ENCODE measurements around the gene PLEKHA8. TPM values are rescaled to one million over a fixed set of nuclear protein-coding genes. Genes with fewer than 3 reads are reported as not detected.

PLEKHA8 gene
- total RNA-seq, 8 experiments from 2014 or later: 7.7 to 35.3 (median 24.7) TPM

DNA sequence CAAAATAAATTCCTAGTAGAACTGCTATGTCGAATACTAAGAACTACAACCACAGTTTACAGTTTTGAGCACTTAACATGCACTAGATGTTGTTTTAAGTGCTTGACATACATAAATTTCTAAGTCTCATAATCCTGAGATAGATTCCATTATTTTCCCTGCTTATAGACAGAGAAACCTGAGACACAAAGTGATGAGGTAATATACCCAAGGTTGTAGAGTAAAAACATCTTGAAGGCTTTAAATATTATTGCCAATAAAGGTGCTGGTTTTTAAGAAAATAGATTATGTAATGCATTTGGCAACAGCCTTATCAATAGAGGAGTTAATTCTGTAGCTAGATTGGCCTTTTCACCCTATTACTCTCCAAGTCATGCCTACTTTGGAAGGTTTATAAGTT lies 48.2 kb downstream of the PLEKHA8 start:
- in situ Hi-C loops (cut with MboI; ENCODE audit: low pct_unique_long_range_greater_than_20kb in 2 of 9, low sequenced_read_pairs in 9 of 9, unreplicated experiment in 9 of 9): no loop called here
- Histone ChIP-seq H3K27ac (no peak overlapping the region), H3K4me3 (no peak overlapping the region), H3K4me1 (replicated peaks in 1 of 2) (no peaks in the 10 kb centered on the region)
- 56 to 100% (median 92%) methylated on average over 1 of the region's 1 CpG; no CpG with 5 or more reads in 1 of the 10 experiments for WGBS, 10 experiments
- ATAC-seq (replicated peaks in 6 of 8): no peak

DNA sequence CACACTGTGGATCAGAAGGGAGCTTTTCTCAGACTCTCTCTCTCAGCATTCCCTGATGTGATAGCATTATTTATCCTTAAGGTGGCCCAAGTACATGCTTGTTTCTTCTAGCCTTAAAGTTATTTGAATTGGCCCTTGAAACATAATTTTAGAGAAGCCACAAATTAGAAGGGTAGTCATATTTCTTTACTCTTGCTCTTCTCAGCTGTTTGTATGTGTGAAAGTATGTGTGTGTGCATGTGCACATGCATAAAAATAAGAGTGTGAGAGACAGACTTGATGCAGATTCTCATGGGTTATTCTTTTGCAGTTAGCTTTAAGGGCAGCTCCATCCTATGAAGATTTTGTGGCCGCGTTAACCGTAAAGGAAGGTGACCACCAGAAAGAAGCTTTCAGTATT lies 50.1 kb downstream of the PLEKHA8 start:
- no peak for ATAC-seq (replicated peaks in 6 of 8)
- Histone ChIP-seq H3K4me3 (no peak overlapping the region), H3K4me1 (replicated peaks in 1 of 2) (no peaks in the 10 kb centered on the region), H3K27ac (no peak overlapping the region)
- in situ Hi-C loops (cut with MboI; ENCODE audit: low pct_unique_long_range_greater_than_20kb in 2 of 9, low sequenced_read_pairs in 9 of 9, unreplicated experiment in 9 of 9): no loop called here
- 100% methylated on average over 1 to 3 of the region's 3 CpGs; no CpG with 5 or more reads in 6 of the 10 experiments for WGBS, 10 experiments

DNA sequence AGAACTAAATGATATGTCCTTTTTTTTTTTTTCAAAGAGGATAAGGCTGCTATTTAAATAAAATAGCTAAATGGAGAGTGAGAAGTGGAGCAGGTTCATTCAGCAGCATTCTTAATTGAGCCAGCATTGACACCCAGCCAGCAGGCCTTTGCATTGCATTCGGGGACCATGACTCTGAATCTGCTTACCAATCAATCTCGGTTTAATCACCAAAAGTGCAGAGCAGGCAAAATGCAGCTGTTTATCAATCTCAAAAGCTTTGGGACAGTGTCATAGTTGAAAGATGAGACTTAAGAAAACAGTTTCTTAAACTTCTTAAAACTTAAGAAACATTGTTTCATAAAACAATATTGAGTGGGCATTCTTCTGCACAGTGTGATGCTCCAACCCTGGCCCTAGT lies 51.7 kb downstream of the PLEKHA8 start:
- 71 to 100% (median 96%) methylated on average over 1 to 2 of the region's 2 CpGs; no CpG with 5 or more reads in 3 of the 10 experiments for WGBS, 10 experiments
- Histone ChIP-seq H3K27ac (no peak overlapping the region), H3K4me3 (no peak overlapping the region), H3K4me1 (replicated peaks in 1 of 2) (no peaks in the 10 kb centered on the region)
- no peak for ATAC-seq (replicated peaks in 6 of 8)
- in situ Hi-C loops (cut with MboI; ENCODE audit: low pct_unique_long_range_greater_than_20kb in 2 of 9, low sequenced_read_pairs in 9 of 9, unreplicated experiment in 9 of 9): no loop called here

DNA sequence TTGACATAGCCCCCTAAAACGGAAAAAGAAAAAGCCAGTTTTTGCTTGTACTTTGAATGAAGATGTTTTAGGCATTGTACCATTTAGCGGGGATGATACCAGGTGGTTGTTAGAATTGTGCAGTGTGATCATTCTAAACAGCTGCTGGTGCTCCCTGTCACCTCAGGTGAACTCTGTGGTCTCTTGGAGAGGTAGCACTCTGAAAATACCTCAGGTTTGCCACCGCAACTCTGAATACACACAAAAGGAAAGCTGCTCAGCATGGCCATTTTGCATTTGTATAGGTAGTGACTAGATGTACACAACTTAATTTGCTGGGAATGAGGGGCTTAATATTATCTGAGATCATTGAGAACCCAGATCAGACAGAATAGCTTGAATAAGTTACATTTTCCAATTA lies 52.6 kb downstream of the PLEKHA8 start:
- in situ Hi-C loops (cut with MboI; ENCODE audit: low pct_unique_long_range_greater_than_20kb in 2 of 9, low sequenced_read_pairs in 9 of 9, unreplicated experiment in 9 of 9): no loop called here
- no peak for ATAC-seq (replicated peaks in 6 of 8)
- 33 to 100% (median 93%) methylated on average over 1 to 3 of the region's 3 CpGs; no CpG with 5 or more reads in 4 of the 10 experiments for WGBS, 10 experiments

DNA sequence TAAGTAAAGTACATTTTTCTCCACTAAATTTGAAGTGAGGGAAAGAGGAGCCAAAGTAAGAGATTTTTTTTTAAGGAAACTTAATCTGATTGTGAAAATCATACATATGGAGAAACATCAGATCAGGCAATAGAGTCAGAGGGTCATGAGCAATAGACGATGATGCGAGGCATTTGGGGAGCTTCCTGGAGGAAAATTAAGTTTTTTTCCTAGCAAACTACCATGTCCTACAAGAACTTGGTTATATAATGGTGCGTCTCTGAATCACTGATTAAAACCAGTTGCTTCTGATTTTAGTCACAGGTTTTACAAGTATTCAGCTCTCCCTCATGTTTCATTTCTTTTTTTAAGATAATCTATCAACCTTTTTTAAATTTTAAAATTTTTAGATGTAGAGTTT lies 54.5 kb downstream of the PLEKHA8 start:
- in situ Hi-C loops (cut with MboI; ENCODE audit: low pct_unique_long_range_greater_than_20kb in 2 of 9, low sequenced_read_pairs in 9 of 9, unreplicated experiment in 9 of 9): no loop called here
- ATAC-seq (replicated peaks in 6 of 8): no peak
- Histone ChIP-seq H3K27ac (no peak overlapping the region), H3K4me1 (replicated peaks in 1 of 2) (no peaks in the 10 kb centered on the region), H3K4me3 (no peak overlapping the region)
- 26 to 100% (median 93%) methylated on average over 1 to 3 of the region's 3 CpGs; no CpG with 5 or more reads in 1 of the 10 experiments for WGBS, 10 experiments

More for the DNA sequence above, 52.6 kb downstream of the PLEKHA8 start:
- Histone ChIP-seq H3K4me1 (replicated peaks in 1 of 2) (no peaks in the 10 kb centered on the region), H3K27ac (no peak overlapping the region), H3K4me3 (no peak overlapping the region)

DNA sequence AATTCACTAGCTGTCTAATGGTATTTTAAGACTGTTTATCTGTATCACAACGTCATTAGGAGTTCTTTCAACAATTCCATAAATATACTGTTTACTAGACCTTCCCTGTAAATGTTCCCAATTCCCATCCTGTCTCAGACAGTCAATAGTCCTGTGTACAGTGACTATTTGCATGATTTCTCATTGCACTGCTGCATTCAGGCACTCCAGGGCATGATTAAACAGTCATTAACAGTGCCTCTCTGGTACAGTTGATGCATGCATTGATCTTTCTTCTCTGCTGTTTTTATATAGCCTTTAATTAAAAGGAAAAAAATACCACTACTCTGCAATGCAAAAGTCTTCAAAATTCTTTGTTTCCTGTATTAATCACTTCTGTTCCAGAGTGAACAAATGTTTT lies 55.1 kb downstream of the PLEKHA8 start:
- 0 to 100% (median 90%) methylated on average over 1 of the region's 1 CpG; no CpG with 5 or more reads in 4 of the 10 experiments for WGBS, 10 experiments
- in situ Hi-C loops (cut with MboI; ENCODE audit: low pct_unique_long_range_greater_than_20kb in 2 of 9, low sequenced_read_pairs in 9 of 9, unreplicated experiment in 9 of 9): no loop called here
- H3K4me3 ChIP-seq: no peak overlapping the region
- H3K4me1 ChIP-seq (replicated peaks in 1 of 2): no peaks in the 10 kb centered on the region
- peak in 4 of 8 experiments; percentile 51 to 96 (median 56) for ATAC-seq (replicated peaks in 6 of 8)
- H3K27ac ChIP-seq: no peak overlapping the region

DNA sequence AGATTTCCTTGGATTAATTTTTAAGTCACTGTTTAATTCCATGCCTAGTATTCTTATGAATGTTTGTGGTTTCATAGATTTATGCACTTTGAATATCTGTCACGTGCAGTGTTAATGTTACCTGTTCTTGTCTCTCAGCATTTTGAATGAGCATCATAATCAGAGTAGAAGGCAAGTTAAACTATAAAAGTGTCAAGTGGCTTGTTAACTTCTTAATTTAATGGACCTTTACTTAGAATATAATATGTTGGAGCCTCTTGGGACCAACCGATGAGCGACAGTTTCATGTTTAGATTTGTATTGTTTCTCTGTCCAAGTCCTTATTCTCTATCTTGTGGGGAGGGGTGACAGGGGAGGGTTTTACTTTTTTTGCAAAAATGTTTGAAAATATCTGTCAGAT lies 56.0 kb downstream of the PLEKHA8 start:
- no peaks in the 10 kb centered on the region for H3K4me1 ChIP-seq (replicated peaks in 1 of 2)
- H3K4me3 ChIP-seq: no peak overlapping the region
- 67 to 100% (median 94%) methylated on average over 2 to 3 of the region's 3 CpGs; no CpG with 5 or more reads in 1 of the 10 experiments for WGBS, 10 experiments
- H3K27ac ChIP-seq: no peak overlapping the region
- no peak for ATAC-seq (replicated peaks in 6 of 8)
- in situ Hi-C loops (cut with MboI; ENCODE audit: low pct_unique_long_range_greater_than_20kb in 2 of 9, low sequenced_read_pairs in 9 of 9, unreplicated experiment in 9 of 9): no loop called here

DNA sequence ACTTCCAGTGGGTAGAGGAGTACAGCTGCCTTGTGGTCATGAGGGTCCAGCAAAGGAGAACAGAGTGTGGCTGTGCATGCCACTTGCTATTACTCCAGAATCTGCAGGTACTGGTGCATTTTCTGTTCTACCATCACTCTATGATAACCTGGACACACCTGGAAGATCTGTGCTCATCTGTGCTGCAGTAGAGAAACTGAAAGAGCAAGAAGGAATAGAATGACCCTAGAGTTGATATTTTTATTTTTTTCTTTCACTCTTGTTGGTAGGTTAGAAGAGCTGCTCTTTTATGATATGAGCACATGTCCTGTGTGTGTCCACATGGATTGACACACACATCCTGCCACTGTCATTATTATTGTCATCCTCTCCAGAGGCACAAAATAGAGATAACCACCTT lies 58.3 kb downstream of the PLEKHA8 start:
- H3K4me1 ChIP-seq (replicated peaks in 1 of 2): no peaks in the 10 kb centered on the region
- no peak overlapping the region for H3K4me3 ChIP-seq
- ATAC-seq (replicated peaks in 6 of 8): no peak
- in situ Hi-C loops (cut with MboI; ENCODE audit: low pct_unique_long_range_greater_than_20kb in 2 of 9, low sequenced_read_pairs in 9 of 9, unreplicated experiment in 9 of 9): no loop called here
- H3K27ac ChIP-seq: no peak overlapping the region

DNA sequence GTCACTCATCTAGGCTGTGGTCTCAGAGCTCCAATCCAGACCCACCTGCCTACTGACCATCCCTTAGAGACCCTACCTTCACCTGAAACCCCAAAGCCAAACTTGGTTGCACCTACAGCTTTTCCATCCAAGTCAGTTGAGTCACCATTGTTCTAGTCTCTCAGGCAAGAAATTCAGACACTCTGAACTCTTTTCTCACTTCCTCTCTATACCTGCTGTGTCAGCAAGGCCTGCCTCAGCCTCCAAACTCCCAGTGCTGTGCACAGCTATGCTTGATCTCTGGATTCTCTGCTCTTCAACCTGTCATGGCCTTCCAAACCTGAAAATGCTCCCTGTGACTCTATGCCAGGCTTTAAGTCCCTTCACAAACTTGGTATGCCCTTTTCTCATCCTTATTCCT lies 59.2 kb downstream of the PLEKHA8 start:
- ATAC-seq (replicated peaks in 6 of 8): no peak
- Histone ChIP-seq H3K27ac (no peak overlapping the region), H3K4me1 (replicated peaks in 1 of 2) (no peaks in the 10 kb centered on the region), H3K4me3 (no peak overlapping the region)
- in situ Hi-C loops (cut with MboI; ENCODE audit: low pct_unique_long_range_greater_than_20kb in 2 of 9, low sequenced_read_pairs in 9 of 9, unreplicated experiment in 9 of 9): no loop called here

DNA sequence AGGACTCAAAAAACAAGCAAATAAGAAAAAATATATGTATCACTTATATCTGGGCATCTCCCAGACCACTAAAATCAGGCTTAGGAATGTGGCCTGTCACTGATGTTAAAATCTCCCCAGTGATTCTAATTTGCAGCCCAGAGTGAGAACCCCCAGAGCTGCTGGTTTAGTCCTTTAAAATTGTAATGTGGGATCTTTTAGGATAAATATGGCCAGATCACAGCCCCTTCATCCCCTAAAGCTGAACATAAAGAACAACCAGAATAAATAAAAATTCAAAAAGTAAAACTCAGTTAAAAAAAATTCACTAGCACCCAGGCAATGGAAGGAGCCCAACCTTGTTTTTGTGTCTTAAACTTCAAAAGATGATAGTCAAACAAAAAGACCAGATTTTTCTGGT lies 60.1 kb downstream of the PLEKHA8 start:
- ATAC-seq (replicated peaks in 6 of 8): no peak

DNA sequence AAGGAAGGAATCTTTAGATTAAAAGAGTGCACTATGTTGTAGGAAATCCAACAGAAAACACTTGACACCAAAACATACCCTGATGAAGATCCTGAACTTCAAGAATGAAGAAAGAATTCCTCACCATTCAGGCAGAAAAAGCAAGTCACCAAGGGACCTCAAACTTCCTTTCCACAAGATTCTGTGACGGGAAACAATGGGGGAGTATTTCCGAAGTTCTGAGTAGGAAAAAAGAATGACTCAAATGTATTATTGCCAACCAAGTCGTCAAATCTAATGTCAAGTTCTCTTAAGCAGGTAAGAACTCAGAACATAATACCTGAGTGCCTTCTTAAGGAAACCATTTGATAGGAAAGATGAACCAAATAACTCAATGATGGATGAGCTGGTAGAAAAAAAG lies 61.9 kb downstream of the PLEKHA8 start:
- ATAC-seq (replicated peaks in 6 of 8): no peak
- WGBS, 10 experiments: 67 to 100% (median 91%) methylated on average over 1 to 3 of the region's 3 CpGs
- no peak overlapping the region for H3K27ac ChIP-seq
- no peaks in the 10 kb centered on the region for H3K4me1 ChIP-seq (replicated peaks in 1 of 2)
- no peak overlapping the region for H3K4me3 ChIP-seq
- in situ Hi-C loops (cut with MboI; ENCODE audit: low pct_unique_long_range_greater_than_20kb in 2 of 9, low sequenced_read_pairs in 9 of 9, unreplicated experiment in 9 of 9): no loop called here

More for the DNA sequence above, 60.1 kb downstream of the PLEKHA8 start:
- H3K4me1 ChIP-seq (replicated peaks in 1 of 2): no peaks in the 10 kb centered on the region
- H3K27ac ChIP-seq: no peak overlapping the region
- H3K4me3 ChIP-seq: no peak overlapping the region
- in situ Hi-C loops (cut with MboI; ENCODE audit: low pct_unique_long_range_greater_than_20kb in 2 of 9, low sequenced_read_pairs in 9 of 9, unreplicated experiment in 9 of 9): no loop called here

DNA sequence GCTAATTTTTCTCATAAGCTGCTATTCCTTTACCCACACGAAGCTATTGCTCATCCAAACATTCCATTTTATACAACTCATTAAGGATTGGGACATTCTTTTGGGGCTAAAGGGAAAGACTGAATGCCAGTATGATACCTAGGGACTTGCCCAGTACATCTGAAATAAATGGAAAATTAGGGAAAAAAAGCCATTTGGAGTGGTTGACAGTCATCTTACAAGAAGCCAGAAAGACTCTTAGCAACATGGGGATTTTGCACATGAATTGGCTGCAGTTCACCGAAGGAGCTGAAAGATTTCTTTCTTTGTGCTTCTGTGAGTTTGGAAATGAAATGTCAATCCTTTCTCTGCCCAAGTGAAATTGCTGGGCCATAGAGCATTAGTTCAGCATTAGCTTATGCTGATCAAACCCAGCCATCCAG lies 63.3 kb downstream of the PLEKHA8 start:
- ATAC-seq (replicated peaks in 6 of 8): no peak
- in situ Hi-C loops (cut with MboI; ENCODE audit: low pct_unique_long_range_greater_than_20kb in 2 of 9, low sequenced_read_pairs in 9 of 9, unreplicated experiment in 9 of 9): no loop called here
- 0 to 86% (median 49%) methylated on average over 1 to 2 of the region's 2 CpGs for WGBS, 10 experiments
- no peak overlapping the region for H3K27ac ChIP-seq
- no peaks in the 10 kb centered on the region for H3K4me1 ChIP-seq (replicated peaks in 1 of 2)
- H3K4me3 ChIP-seq: no peak overlapping the region

DNA sequence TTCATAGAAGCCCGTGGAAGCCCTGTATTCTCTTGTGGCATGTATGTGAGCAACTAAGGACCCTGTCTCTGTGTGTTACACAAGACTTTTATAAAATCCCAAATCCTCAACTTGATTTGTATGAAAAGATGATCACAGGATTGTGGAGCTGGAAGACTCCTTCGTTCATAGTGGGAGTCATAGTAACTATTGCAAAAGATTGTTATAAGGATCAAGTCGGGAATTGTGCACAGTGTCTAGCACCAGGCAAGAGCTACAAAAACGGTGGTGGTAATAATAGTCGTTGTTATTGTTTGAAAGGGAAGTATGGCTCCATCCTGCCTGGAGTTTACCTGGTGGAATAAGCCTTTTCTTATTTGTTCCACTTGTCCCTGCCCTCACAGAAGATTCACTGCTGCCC lies 63.8 kb downstream of the PLEKHA8 start:
- H3K27ac ChIP-seq: no peak overlapping the region
- WGBS, 10 experiments: 0 to 100% (median 88%) methylated on average over 1 to 5 of the region's 5 CpGs
- no peak overlapping the region for H3K4me3 ChIP-seq
- ATAC-seq (replicated peaks in 6 of 8): no peak
- H3K4me1 ChIP-seq (replicated peaks in 1 of 2): no peaks in the 10 kb centered on the region
- in situ Hi-C loops (cut with MboI; ENCODE audit: low pct_unique_long_range_greater_than_20kb in 2 of 9, low sequenced_read_pairs in 9 of 9, unreplicated experiment in 9 of 9): no loop called here

DNA sequence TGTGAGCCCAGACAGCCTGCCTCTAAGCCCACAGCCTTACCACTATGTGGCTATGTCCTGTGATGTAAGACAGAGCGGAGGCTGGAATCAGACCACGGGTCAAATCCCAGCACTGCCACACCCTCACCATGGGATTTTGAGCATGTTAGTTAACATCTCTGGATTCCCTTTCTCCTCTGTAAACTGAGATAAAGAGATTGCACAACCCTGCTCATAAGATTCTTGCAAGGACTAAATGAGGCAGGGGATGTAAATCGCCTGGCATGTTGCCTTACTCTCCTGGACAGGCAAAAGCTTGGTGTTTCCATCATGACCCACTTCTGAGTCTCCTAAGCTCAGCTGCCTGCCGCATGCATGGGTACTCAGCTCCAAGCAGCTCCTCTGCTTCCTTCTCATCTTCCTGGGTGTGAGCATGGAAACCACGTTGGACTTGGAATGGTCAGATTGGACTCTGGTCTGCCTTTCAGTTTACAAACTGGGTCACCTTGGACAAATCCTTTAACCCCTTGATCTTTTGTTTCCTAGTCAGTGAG lies 65.3 kb downstream of the PLEKHA8 start:
- WGBS, 10 experiments: 36 to 100% (median 67%) methylated on average over 1 to 4 of the region's 5 CpGs; no CpG with 5 or more reads in 6 of the 10 experiments
- no peaks in the 10 kb centered on the region for H3K4me1 ChIP-seq (replicated peaks in 1 of 2)
- peak in 3 of 8 experiments; percentile 86 to 96 (median 90) for ATAC-seq (replicated peaks in 6 of 8)
- in situ Hi-C loops (cut with MboI; ENCODE audit: low pct_unique_long_range_greater_than_20kb in 2 of 9, low sequenced_read_pairs in 9 of 9, unreplicated experiment in 9 of 9): no loop called here
- H3K27ac ChIP-seq: no peak overlapping the region
- no peak overlapping the region for H3K4me3 ChIP-seq

Data from motor neuron (in vitro differentiated cells).